Esophagus mucosa (tissue), 1 donor: ENCODE data around the gene PFDN1. TPM values are rescaled to one million over a fixed set of nuclear protein-coding genes. Genes with fewer than 3 reads are reported as not detected.
"Not testable (repeated sequence)": the region's sequence is repeated elsewhere in the genome, so short reads cannot be mapped to it uniquely, and the experiment has no call there.

ENCODE experiments used
- ATAC-seq: fragments of 200-7000 bp; cut with Tn5 transposase; one replicate; pipeline ENCODE4 v1.9.1; 2020
- total RNA-seq: library from RNA; stranded (reverse); gene quantifications from one replicate; pipeline ENCODE4 v1.2.4, GENCODE V29; 2023
- donor health status: DM: yes; HTN: yes; CAD: no.

Gene PFDN1
- 33.5 TPM for total RNA-seq

DNA sequence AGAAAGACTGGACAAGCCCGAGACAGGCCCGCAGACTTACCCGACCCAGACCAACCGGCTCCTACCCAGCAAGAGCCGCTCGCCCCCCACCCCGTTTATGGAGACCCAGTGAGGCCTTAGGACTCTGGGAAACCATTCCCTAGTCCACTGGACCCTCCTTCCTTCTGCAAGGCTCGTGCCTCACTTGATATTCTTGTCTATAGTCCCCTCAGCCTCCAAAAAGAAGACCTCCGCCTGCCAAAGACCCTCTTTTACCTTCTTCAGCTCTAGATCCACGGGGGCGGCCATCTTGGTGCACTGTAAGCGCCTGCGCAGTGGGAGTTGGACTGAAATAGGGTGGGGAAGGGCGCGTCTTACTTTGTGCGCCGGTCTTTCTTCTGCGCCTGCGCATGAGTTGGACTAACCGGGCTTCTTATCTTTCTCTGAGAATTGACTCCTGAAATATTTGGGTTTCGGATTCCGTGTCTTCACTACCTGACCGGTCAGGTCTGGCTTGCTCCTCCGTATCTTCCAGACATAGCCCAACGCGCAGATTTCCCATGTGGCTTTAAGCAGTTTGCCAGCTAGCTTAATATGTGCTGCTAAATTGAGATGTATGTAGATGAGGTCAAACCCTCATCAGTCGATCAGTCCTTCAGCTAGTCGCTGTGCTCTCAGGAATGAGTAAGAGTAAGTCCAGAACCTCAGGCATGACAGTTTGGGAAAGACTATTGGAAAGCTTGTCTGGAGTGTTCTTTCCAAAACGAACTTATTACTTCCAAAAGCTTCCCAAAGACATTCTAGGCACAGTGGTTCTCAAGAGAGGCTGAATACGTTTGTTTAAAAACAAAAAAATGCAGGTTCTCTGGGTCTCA is at the start of gene PFDN1:
TSS of gene PFDN1 (minus strand) at position 316 of the 854 bp plus-strand sequence. CDS start at position 288, 28 bp downstream.
- ATAC-seq = peak; percentile 98

- no peak for ATAC-seq
Measured at GRCh38 chr5:140351609-140352334, 48.9 kb upstream of the PFDN1 start.

DNA sequence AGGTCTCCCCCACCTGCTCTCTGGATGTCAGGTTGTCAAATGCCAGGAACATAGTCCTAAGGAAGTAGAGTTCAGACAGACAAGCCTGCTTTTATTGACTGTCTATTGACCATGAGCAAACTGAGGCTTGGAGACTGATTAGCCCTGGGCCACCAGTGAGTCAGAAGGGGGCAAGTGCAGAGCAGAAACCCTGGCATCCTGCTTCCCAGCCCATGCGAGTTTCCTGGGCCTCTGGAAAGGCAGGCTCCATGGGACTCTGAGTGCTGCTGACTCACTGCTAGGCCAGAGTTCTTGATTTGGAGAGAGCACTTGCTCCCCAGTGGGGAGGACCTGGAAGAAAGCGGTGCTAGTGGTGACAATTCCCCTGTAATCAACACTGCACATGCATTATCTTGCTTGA is 46.3 kb upstream of the PFDN1 start:
- peak; percentile 47 for ATAC-seq

- peak; percentile 86 for ATAC-seq
Measured at GRCh38 chr5:140348104-140348503, 45.2 kb upstream of the PFDN1 start.

DNA sequence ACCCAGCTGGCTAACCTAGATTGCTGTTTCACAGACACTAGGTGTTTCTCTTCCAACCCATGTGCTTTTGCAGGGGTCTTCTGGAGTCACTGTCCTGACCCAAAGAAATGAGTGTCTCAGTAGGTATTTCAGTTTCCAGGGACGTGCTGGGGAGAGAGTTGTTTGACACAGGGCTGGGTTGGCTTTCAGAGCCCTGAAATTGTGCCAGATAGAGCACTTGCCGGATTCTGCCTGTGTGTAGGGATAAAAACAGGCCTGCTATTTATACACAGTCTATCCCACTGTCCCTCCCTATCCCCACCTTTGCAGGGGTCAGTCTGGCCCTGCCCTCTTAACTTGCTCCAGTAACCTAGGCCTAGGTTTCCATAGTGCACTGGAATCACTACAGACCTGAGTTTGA is 44.5 kb upstream of the PFDN1 start:
- ATAC-seq = no peak

GRCh38 chr5:140346348-140347221 is 43.7 kb upstream of the PFDN1 start, which contains the start of gene HBEGF:
Gene HBEGF (minus strand): TSS chr5:140346603. CDS start chr5:140346328, 275 bp downstream.
- ATAC-seq = peak; percentile 67

- ATAC-seq = no peak
Measured at GRCh38 chr5:140345919-140346347, 43.0 kb upstream of the PFDN1 start.

DNA sequence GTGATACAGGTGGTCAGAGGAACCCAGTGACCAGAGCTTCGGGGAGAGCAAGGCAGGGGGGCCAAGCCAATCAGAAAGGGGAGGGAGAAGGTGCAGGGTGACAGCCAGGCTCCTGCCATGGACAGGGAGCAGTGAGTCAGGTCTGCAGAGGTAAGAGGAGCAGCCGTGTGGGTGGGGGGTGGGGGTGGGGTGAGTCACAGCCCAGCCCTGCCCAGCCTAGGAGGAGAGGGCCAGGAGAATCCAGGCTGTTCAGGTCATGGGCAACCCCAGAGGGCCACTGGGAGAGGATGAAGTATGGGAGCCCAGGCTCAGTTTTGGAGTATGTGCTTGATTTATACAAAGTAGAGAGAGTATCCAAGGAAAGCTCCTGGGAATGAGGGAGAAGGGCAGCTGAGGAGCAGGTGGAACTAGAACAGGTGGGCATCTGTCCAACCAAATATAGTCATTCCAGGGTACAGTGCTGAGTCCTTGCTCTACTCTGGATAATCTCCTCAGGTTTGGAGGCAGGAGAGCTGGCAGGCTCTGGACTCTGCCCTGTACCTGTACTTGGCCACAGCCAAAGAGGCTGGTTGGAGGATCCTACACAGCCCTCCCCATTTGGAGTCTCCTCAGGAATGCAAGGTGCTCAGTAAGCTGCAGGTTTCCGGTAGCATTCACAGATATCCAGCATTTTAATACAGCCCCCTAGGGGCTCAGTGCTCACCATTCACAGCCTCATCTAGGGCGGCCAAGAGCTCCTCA is 42.0 kb upstream of the PFDN1 start:
- ATAC-seq = peak; percentile 31

DNA sequence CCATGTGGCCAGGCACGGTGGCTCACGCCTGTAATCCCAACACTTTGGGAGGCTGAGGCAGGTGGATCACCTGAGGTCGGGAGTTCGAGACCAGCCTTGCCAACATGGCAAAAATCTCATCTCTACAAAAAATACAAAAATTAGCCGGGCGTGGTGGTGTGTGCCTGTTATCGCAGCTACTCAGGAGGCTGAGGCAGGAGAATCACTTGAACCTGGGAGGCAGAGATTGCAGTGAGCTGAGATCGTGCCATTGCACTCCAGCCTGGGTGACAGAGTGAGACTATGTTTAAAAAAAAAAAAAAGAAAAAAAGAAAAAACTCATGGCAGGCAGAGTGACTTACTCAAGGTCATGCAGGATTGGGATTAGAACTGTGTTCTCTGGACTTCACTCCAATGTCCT is 40.9 kb upstream of the PFDN1 start:
- ATAC-seq = not testable (repeated sequence)

GRCh38 chr5:140342896-140343295 is 40.0 kb upstream of the PFDN1 start:
- no peak for ATAC-seq

DNA sequence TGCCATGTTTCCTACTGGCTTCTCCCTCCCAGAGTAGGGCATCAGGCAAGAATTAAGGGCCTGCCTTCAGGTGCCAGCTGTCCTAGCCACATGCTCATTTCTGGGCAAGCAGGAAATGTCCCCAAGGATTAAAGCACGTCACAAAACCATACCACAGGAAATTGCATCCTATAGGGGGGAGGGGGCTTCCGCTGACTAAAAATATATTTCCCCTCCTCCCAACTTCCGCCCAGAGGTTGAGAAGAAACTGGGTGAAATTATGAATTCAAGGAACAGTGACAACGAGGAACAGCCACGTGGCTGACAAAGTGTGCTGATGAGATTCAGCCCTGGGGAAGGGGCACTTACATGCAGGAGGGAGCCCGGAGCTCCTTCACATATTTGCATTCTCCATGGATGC is 39.4 kb upstream of the PFDN1 start:
- no peak for ATAC-seq

DNA sequence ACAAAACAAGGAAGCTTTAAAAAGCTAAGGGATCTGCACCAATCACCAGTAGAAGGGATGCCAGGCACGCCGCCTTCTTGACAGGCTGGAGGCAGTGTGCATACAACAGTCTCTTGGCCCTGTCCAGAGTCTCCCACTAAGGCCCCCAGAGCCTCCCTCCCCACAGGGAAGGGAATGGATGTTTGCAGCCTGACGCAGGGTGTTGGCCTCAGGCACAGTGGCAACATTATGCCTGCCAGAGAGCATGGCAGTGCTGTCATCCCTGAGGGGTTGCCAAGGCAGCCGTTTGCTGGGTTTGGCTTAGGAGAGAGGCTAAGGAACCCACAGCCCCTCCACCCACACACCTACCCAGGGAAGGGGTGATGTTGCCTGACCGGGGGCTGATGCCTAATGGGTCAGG is 38.7 kb upstream of the PFDN1 start:
- no peak for ATAC-seq

DNA sequence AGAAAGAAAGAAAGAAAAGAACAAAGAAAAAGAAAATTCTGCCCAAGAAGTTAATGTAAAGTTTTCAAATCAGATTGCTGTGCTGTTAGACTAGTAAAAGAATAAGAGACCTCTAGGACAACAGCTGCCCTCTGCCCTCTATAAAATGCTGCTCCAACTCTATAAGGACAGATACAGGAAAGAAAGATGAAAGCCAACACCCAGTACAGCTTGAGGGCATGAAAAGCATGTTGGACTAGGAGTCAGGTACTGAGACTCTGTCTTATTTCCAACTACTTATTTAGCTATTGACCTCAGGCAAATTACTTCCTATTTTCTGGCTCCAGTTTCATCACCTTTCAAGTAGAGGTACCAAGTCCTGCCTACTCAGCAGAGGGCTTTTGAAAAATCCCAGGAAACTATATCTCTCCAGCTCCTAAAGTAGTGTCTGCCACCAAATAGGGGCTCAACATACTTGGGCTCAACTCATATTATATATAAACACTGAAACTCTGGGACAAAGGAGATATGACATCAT is 37.8 kb upstream of the PFDN1 start:
- ATAC-seq = no peak

DNA sequence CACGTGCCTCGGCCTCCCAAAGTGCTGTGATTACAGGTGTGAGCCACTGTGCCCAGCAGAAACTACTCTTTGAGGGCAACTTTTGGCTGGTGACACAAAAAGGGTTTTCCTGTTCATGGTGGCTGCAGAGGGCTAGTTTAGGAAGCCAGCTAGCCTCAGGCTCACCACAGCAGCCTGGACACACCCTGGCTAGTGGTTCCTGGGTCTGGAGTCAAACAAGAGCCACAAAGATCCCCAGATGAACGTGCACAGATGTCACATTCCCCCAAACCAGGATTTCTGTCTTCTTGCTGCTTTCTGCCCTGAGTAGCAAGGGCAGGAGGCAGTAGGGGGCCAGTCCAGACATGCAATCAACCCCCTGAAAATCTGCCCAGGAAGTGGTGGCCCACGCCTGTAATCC is 36.7 kb upstream of the PFDN1 start:
- no peak for ATAC-seq

- no peak for ATAC-seq
Measured at GRCh38 chr5:140338908-140339307, 36.0 kb upstream of the PFDN1 start.

DNA sequence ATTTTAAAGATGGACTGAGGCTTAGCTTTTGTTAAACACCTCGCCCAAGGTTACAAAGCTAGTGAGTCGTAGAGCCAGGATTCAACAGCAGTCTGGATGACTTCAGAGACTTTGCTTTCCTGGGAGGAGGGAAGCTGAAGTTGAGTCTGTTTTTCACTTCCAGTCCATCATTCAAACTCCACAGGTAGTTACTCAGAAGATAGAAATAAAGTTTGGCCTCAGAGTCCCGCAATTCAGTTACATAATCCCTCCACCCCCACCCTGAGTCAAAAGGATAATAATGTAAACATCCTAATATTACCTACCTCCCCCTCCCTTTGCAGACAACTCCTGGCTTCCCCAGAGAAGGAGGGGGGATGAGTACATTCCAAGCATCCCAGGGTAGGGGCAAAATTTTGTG is 35.4 kb upstream of the PFDN1 start:
- ATAC-seq = no peak

DNA sequence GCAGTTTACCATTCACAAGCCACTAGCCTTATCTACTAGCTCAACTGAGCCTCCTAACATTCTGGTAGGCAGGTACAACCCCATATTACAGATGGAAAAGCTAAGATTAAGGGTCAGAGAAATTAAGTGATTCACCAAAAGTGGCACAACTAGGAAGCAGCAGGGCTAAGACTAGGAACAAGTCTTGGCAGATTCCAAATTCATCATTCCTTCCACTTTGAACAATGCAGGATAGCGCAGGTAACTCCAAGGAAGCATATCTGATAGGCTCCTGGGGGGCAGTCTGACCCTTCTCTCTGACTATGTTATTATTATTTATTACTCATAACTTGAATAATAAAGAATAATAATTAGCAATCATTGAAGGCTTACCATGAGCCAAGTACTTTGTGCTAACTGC is 35.0 kb upstream of the PFDN1 start:
- ATAC-seq = peak; percentile 30

DNA sequence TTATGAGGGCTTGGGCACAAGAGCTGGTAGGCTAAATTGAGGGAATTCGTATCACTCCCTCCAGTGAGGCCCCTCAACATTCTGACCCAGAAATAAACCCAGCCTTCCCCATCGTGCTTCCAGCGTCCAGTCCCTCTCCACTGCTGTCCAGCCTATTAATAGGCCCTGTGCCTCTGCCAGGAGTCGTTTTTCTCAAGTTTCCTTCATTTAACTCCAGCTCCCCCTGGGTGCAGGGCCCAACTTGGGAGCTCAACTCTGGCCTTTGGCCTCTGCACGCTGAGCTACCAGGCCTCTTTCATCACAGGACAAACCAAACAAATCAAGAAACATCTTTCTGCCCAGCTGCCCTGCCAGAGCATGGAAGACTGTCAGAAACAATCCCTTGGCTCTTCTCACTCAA is 33.5 kb upstream of the PFDN1 start:
- no peak for ATAC-seq

- ATAC-seq = peak; percentile 18
Measured at GRCh38 chr5:140331638-140332037, 28.7 kb upstream of the PFDN1 start.

DNA sequence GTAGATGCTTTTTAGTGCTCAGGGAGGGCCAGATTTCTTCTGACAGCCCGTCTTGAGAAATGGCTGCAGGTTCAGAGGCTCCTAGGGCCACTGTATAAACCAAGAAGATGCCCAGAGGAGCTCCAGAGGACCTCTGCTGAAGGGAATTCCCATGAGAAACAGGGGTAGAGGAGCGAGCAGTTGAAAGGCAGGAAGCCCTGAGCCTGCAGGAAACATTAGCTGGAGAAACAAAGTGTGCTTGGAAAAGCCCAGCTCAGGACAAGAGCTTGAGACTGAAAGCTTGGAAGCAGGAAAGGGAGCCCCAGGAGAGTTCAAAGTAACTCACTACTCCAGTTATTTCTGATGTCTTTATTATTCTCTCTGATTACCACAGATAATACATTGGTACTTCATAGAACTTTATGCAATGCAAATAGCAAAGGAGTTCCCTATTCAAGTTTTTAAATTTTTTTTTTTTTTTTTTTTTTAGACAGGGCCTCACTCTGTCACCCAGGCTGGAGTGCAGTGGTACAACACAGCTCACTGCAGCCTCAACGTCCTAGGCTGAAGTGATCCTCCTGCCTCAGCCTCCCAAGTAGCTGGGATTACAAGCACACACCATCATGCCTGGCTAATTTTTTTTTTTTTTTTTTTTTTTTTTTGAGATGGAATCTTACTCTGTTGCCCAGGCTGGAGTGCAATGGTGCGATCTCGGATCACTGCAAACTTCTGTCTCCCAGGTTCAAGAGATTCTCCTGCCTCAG is 27.0 kb upstream of the PFDN1 start:
- no peak for ATAC-seq
